DMS79 treated with DMSO at 0.1 percent for 48 hours (cell line): ENCODE results near the gene GOT2.
"Not testable (repeated sequence)": the region's sequence is repeated elsewhere in the genome, so short reads cannot be mapped to it uniquely, and the experiment has no call there.

Experiments used
- DNase-seq: peaks from one replicate; lab custom pipeline; 2025; lab: John Stamatoyannopoulos, UW

Gene GOT2

GRCh38 chr16:58733671-58734458 is at the start of gene GOT2:
Gene GOT2 (minus strand): TSS chr16:58734316. CDS start chr16:58734228, 88 bp downstream.
- peak; percentile 34 for DNase-seq

GRCh38 chr16:58779291-58779690 is 45.2 kb upstream of the GOT2 start:
- not testable (repeated sequence) for DNase-seq

GRCh38 chr16:58773870-58774269 is 39.8 kb upstream of the GOT2 start:
- no peak for DNase-seq

GRCh38 chr16:58768145-58768544 is 34.0 kb upstream of the GOT2 start:
- DNase-seq: no peak

GRCh38 chr16:58767581-58767980 is 33.5 kb upstream of the GOT2 start:
- no peak for DNase-seq

GRCh38 chr16:58756650-58757332 is 22.7 kb upstream of the GOT2 start:
- DNase-seq: no peak

DNA sequence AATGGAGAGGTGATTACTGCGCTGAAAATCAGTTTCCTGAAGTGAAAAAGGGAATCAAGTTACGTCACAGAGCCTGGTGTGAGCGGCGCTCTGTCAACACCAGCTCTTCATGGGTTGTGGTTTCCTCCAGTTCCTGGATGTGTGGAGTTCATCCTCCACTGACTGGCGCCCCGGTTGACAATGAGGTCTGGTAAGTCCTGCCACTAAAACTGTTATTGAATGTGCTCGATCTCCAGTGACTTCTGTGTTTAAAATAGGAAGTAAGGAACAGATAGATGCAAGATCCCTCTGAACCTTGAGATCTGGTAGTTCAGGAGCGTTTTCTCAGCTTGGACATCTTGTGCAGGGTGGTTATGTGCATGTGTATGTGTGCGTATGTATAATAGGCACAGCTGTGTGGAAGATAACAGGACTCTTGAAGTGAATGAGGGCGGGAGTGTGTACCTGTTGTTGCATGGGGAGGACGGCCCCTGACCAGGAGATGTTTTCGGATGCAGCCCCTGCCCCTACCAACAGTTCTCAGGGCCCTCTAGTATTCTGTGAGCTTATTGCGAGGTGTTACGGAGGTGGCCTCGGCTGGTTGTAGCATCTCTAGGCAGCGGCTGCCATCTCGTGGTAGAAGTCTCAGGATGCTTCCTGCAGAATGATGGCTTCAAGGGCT is 22.0 kb upstream of the GOT2 start:
- no peak for DNase-seq

- no peak for DNase-seq
These were observed 19.6 kb upstream of the GOT2 start for GRCh38 chr16:58753711-58754134.

GRCh38 chr16:58744497-58744896 is 10.4 kb upstream of the GOT2 start:
- DNase-seq: no peak

DNA sequence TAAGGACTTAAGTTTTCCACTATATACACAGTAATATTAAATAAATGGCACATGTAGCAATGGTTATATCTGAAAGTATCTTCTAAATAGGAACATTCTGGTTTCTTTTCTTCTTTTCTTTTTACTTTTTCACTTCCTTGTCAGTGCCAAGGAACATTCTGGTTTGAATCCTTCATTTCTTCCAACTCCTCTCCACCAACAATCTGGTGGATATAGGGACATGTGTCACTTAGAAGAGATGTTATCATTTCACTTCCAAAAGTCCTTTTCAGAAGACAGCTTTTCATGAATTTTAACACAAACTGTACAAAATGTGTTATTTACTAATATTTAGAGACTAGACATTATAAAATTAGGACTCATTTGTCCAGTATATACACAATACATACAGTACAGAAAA is 7.9 kb upstream of the GOT2 start:
- DNase-seq: no peak

DNA sequence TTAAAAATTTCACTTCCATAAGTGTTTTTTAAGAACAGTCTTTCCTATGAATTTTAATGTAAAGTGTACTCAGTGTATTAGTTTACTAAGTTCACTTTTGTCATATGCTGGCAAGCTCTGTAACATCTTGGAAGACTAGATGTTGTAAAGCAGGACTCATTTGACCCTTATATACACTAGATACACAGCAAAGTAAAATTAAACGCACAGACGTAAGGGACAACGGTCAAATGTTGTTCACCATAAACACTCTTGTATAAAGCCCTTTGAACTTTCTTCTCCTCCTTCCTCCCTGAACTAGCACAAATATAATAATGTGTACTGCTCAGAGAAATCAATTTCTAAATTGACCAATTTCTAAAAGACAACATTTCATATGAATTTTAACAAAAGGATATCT is 7.0 kb upstream of the GOT2 start:
- no peak for DNase-seq

DNA sequence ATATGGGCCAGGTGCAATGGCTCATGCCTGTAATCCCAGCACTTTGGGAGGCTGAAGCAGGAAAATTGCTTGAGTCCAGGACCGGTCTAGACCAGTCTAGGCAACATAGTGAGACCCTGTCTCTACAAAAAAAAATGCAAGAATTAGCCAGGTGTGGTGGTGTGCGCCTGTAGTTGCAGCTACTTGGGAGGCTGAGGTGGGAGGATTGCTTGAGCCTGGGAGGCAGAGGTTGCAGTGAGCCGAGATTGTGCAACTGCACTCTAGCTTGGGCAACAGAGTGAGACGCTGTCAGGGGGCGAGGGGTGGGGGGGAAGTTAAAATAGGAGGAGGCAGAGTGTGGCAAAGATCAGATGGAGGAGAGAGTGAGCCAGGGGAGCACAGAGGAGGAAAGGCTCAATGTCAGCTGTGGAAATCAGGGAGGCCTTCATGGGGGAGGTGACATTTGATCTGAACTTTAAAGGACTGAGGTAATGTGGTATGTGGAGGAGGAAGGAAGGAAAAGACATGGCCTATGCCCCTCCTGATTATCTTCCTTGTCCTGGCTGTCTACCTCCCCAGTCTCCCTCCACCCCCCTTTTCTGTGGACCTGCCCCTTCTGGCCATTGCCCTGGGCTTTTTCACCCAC is 4.7 kb upstream of the GOT2 start:
- DNase-seq: no peak

DNA sequence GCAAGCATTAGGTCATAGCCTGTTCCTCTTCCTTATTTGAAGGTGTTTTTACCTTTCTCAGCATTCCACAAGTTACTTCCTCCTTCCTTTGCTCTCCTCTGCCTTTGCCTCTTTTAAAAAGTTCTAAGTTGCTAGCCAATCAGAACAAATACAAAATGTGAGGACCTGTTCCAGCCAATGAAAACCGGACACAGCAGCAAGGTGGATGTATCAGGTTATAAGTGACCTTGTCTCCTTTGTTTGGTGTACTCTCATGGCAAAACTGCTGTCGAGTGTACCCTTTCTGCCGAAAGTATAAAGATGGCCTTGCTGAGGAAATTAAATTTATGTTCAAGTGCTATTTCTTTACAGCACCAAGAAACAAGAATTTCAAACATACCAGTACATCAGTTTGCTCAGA is 2.2 kb upstream of the GOT2 start:
- DNase-seq: not testable (repeated sequence)

DNA sequence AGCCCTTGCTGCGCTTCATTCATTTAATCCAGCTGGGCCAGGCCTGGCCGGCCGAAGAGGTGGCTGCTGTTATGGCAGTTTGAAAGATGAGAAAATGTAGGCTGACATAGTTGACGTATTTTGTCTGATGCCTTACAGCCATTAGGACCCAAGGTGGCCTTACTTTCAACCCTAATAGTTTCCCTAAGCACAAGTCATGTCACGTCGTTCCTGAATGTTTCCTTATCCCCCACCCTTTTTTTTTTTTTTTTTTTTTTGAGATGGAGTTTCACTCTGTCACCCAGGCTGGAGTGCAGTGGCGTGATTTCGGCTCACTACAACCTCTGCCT is 307 bp upstream of the GOT2 start:
- no peak for DNase-seq

- no peak for DNase-seq
These were observed 857 bp downstream of the GOT2 start for GRCh38 chr16:58733248-58733670.

- DNase-seq: peak; percentile 1
These were observed 1.4 kb downstream of the GOT2 start for GRCh38 chr16:58732545-58733247.

GRCh38 chr16:58730724-58731370 is 3.3 kb downstream of the GOT2 start:
- no peak for DNase-seq

- no peak for DNase-seq
These were observed 6.1 kb downstream of the GOT2 start for GRCh38 chr16:58727796-58728568.

DNA sequence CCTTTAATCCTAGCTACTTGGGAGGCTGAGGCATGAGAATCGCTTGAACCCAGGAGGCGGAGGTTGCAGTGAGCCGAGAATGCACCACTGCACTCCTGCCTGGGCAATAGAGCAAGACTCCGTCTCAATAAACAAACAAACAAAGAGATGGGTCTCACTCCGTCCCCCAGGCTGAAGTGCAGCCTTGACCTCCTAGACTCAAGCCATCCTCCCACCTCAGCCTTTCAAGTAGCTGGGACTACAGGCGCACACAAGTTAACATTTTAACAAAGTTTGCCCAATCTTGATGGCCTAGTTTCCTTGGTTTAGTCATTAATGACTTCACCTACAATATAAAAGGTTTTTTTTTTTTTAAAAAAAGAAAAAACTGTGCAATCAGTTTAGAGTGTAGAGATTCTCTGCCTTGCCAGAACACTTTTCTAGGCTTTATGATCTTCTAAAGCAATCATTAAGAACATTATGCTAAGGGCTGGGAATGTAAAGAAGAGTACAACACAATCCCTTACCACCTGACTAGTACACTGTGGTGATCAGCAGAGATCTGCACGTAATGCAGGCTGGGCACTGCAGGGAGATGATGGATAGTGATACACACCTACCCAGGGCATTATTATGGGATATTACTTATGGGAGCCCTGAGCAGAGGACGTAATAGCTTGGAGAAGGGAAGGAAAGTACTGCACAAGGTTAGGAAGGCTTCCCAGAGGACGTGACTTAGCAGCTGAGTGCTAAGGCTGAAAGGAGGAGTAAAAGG is 6.9 kb downstream of the GOT2 start:
- no peak for DNase-seq

GRCh38 chr16:58723109-58723508 is 11.0 kb downstream of the GOT2 start:
- no peak for DNase-seq
